Gastrocnemius medialis (tissue), 4 donors: ENCODE data around the gene IMP3. TPM values are rescaled to one million over a fixed set of nuclear protein-coding genes. Genes with fewer than 3 reads are reported as not detected.

Experiments
- ATAC-seq, 2 donors: fragments of 150-250 bp; one replicate each; pipeline ENCODE4 v1.9.1; 2016
- DNase-seq, 2 donors: peaks; one replicate each; pipeline ENCODE4 v3.0.0-alpha.2; 2019
- H3K27ac ChIP-seq, 4 donors: fragments of 200-600 bp; sonication (generic); 1 replicate in 1 of 4; 2 replicates in 3 of 4; pipeline ENCODE4 v1.5.1; 2016 to 2018; ENCODE audit warnings: mild to moderate bottlenecking in 2 of 4, moderate library complexity in 1 of 4
- H3K27me3 ChIP-seq, 3 donors: fragments of 200-600 bp; sonication (generic) in 2 of 3; 1 replicate in 1 of 3; 2 replicates in 2 of 3; pipeline versions ENCODE4 v1.5.1 to v1.6.0; 2016 to 2019; ENCODE audit warnings: mild to moderate bottlenecking in 1 of 3, moderate library complexity in 1 of 3
- H3K36me3 ChIP-seq, 2 donors: fragments of 200-600 bp; sonication (generic) in 1 of 2; one replicate each; pipeline ENCODE4 v1.5.1; 2017 to 2018
- H3K4me1 ChIP-seq, 2 donors: fragments of 200-600 bp; sonication (generic) in 1 of 2; one replicate each; pipeline ENCODE4 v1.5.1; 2016 to 2017; ENCODE audit warnings: mild to moderate bottlenecking in 2 of 2
- H3K4me3 ChIP-seq, 4 donors: fragments of 200-600 bp; sonication (generic) in 3 of 4; 1 replicate in 1 of 4; 2 replicates in 3 of 4; pipeline ENCODE4 v1.5.1; 2016 to 2019; ENCODE audit warnings: mild to moderate bottlenecking in 2 of 4
- H3K9me3 ChIP-seq, 3 donors: fragments of 200-600 bp; sonication (generic) in 2 of 3; 1 replicate in 1 of 3; 2 replicates in 2 of 3; pipeline ENCODE4 v1.5.1; 2016 to 2019
- CTCF ChIP-seq, 5 experiments: fragments of 450-650 bp in 3 of 5; fragments of 200-600 bp in 2 of 5; sonication (generic) in 2 of 5; IDR thresholded peaks in 4 of 5; conservative IDR thresholded peaks in 1 of 5; 1 replicate in 4 of 5; 2 replicates in 1 of 5; pipeline ENCODE4 v1.5.1; 2016 to 2019; ENCODE audit warnings: antibody characterized with exemption in 5 of 5, mild to moderate bottlenecking in 3 of 5, moderate library complexity in 3 of 5
- POLR2A ChIP-seq, 2 donors: fragments of 450-650 bp; IDR thresholded peaks; one replicate each; pipeline ENCODE4 v1.6.1; 2017; ENCODE audit warnings: antibody characterized with exemption in 2 of 2, mild to moderate bottlenecking in 2 of 2, moderate library complexity in 2 of 2
- in situ Hi-C, 4 donors: fragments of 200-750 bp; cut with MboI; loops; one replicate each; pipeline versions ENCODE4 v1.15.0 to v1.8.0; 2017; ENCODE audit warnings: low sequenced_read_pairs in 4 of 4
- intact Hi-C: fragments of 100-400 bp; cut with DNase I; formaldehyde crosslinking; loops from one replicate; pipeline ENCODE4 v1.15.1; 2023; ENCODE audit warnings: low total_unique reads
- total RNA-seq, 4 donors: library from RNA; depleted of rRNA; stranded (reverse); fragments of >200 nt; gene quantifications; one replicate each; pipeline versions ENCODE4 v1.1.0 to v1.2.3, GENCODE V29; 2016

Gene IMP3
- total RNA-seq, 4 donors from 2014 or later: 110 to 184 (median 153) TPM

GRCh38 chr15:75656813-75657212 lies 16.8 kb upstream of the IMP3 start:
- Histone ChIP-seq H3K27me3 (no peaks in the 10 kb centered on the region), H3K4me1 (peaks cover 17 to 20% of the 10 kb centered on the region in 2 donors), H3K27ac (no peak overlapping the region), H3K9me3 (no peaks in the 10 kb centered on the region), H3K36me3 (no peaks in the 10 kb centered on the region), H3K4me3 (no peak overlapping the region)
- intact Hi-C loops (no loop called here), in situ Hi-C loops (no loop called here)
- DNase-seq: no peak
- no peak for TF ChIP-seq CTCF (IDR thresholded peaks at IDR 0.05 in 4 of 5, conservative IDR thresholded peaks at IDR 0.05 in 1 of 5)
- ATAC-seq: no peak

- H3K27ac ChIP-seq: no peak overlapping the region
- no peaks in the 10 kb centered on the region for H3K27me3 ChIP-seq
- no peaks in the 10 kb centered on the region for H3K36me3 ChIP-seq
- no peak for ATAC-seq
- no peak overlapping the region for H3K4me3 ChIP-seq
- TF ChIP-seq POLR2A (IDR thresholded peaks at IDR 0.05) (no peak), CTCF (IDR thresholded peaks at IDR 0.05 in 4 of 5, conservative IDR thresholded peaks at IDR 0.05 in 1 of 5) (no peak)
- intact Hi-C loops (no loop called here), in situ Hi-C loops (no loop called here)
- peaks cover 17 to 25% of the 10 kb centered on the region in 2 donors for H3K4me1 ChIP-seq
- H3K9me3 ChIP-seq: no peaks in the 10 kb centered on the region
- DNase-seq: no peak
Measured at GRCh38 chr15:75656331-75656730, 16.3 kb upstream of the IMP3 start.

GRCh38 chr15:75655931-75656330 lies 15.9 kb upstream of the IMP3 start:
- H3K36me3 ChIP-seq: no peaks in the 10 kb centered on the region
- H3K9me3 ChIP-seq: no peaks in the 10 kb centered on the region
- intact Hi-C loops: no loop called here
- in situ Hi-C loops: no loop called here
- no peak overlapping the region for H3K27ac ChIP-seq
- DNase-seq (no peak), ATAC-seq (no peak)
- no peak overlapping the region for H3K4me3 ChIP-seq
- TF ChIP-seq POLR2A (IDR thresholded peaks at IDR 0.05): no peak
- no peaks in the 10 kb centered on the region for H3K27me3 ChIP-seq
- H3K4me1 ChIP-seq: peaks cover 17 to 28% of the 10 kb centered on the region in 2 donors

GRCh38 chr15:75654201-75654907 lies 14.3 kb upstream of the IMP3 start:
- DNase-seq (no peak), ATAC-seq (no peak)
- Histone ChIP-seq H3K27me3 (no peaks in the 10 kb centered on the region), H3K4me1 (peaks cover 15 to 29% of the 10 kb centered on the region in 2 donors), H3K4me3 (no peak overlapping the region), H3K9me3 (no peaks in the 10 kb centered on the region), H3K27ac (no peak overlapping the region), H3K36me3 (no peaks in the 10 kb centered on the region)
- in situ Hi-C loops: no loop called here
- intact Hi-C loops: no loop called here
- TF ChIP-seq CTCF (IDR thresholded peaks at IDR 0.05 in 4 of 5, conservative IDR thresholded peaks at IDR 0.05 in 1 of 5) (no peak), POLR2A (IDR thresholded peaks at IDR 0.05) (no peak)

DNA sequence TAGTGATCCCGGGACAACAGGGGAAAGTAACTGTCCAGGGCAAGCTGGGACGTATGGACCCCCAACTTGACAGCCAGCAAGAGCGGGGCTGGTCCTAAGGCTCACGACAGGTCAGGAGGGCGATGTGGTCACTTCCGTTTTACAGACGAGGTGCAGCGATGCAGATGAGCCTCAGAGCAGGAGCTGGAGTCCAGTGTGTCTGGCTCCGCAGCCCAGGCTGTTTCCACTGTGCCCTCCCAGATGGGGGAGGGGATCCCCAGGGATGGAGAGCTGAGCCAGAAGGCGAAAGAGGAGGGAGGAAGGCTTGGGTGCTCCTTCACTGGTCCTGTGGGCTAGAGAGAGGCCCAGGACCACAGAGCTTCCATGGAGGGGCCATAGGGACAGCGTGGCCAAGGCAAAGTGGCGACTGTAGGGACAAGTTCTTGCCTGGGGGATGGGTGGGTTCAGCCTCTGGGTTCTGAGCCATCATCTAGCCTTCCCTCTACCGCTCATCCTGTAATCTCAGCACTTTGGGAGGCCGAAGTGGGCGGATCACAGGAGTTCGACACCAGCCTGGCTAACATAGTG lies 13.4 kb upstream of the IMP3 start:
- peaks cover 17 to 25% of the 10 kb centered on the region in 2 donors for H3K4me1 ChIP-seq
- DNase-seq: no peak

More for the DNA sequence above, 13.4 kb upstream of the IMP3 start:
- H3K27me3 ChIP-seq: no peaks in the 10 kb centered on the region
- TF ChIP-seq POLR2A (IDR thresholded peaks at IDR 0.05): no peak
- no peak for TF ChIP-seq CTCF (IDR thresholded peaks at IDR 0.05 in 4 of 5, conservative IDR thresholded peaks at IDR 0.05 in 1 of 5)
- intact Hi-C loops: no loop called here
- in situ Hi-C loops: no loop called here
- ATAC-seq: no peak
- no peak overlapping the region for H3K4me3 ChIP-seq
- no peaks in the 10 kb centered on the region for H3K36me3 ChIP-seq
- H3K27ac ChIP-seq: peak overlapping the region in 3 of 4 donors; percentile 54 to 87 (median 80)
- no peaks in the 10 kb centered on the region for H3K9me3 ChIP-seq
